Measurements from ENCODE around the gene ZNF609. TPM values are rescaled to one million over a fixed set of nuclear protein-coding genes. Genes with fewer than 3 reads are reported as not detected.

Gene ZNF609
- total RNA-seq, 1 donor from 2014 or later: 41.2 TPM

GRCh38 chr15:64461721-64462162, 1.4 kb downstream of the ZNF609 start:
- TF ChIP-seq, protein P1, sequence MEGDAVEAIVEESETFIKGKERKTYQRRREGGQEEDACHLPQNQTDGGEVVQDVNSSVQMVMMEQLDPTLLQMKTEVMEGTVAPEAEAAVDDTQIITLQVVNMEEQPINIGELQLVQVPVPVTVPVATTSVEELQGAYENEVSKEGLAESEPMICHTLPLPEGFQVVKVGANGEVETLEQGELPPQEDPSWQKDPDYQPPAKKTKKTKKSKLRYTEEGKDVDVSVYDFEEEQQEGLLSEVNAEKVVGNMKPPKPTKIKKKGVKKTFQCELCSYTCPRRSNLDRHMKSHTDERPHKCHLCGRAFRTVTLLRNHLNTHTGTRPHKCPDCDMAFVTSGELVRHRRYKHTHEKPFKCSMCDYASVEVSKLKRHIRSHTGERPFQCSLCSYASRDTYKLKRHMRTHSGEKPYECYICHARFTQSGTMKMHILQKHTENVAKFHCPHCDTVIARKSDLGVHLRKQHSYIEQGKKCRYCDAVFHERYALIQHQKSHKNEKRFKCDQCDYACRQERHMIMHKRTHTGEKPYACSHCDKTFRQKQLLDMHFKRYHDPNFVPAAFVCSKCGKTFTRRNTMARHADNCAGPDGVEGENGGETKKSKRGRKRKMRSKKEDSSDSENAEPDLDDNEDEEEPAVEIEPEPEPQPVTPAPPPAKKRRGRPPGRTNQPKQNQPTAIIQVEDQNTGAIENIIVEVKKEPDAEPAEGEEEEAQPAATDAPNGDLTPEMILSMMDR (IDR thresholded peaks at IDR 0.05; ENCODE audit: unreplicated experiment): no peak
- peak overlapping the region; percentile 97 for H3K4me3 Mint-ChIP-seq (ENCODE audit: unreplicated experiment)
- H3K4me1 Mint-ChIP-seq (ENCODE audit: unreplicated experiment): peaks cover 28% of the 10 kb centered on the region
- H3K36me3 Mint-ChIP-seq (ENCODE audit: low read depth, unreplicated experiment): peaks cover 8% of the 10 kb centered on the region
- H3K27ac Mint-ChIP-seq (ENCODE audit: unreplicated experiment): peak overlapping the region; percentile 92
- peak; percentile 4 for DNase-seq (ENCODE audit: low spot score)
- H3K9me3 Mint-ChIP-seq (ENCODE audit: unreplicated experiment): no peaks in the 10 kb centered on the region
- H3K27me3 Mint-ChIP-seq (ENCODE audit: unreplicated experiment): peaks cover 14% of the 10 kb centered on the region

- H3K9me3 Mint-ChIP-seq (ENCODE audit: unreplicated experiment): no peaks in the 10 kb centered on the region
- no peak overlapping the region for H3K4me3 Mint-ChIP-seq (ENCODE audit: unreplicated experiment)
- H3K27ac Mint-ChIP-seq (ENCODE audit: unreplicated experiment): no peak overlapping the region
Measured at GRCh38 chr15:64462492-64462891, 2.1 kb downstream of the ZNF609 start.

GRCh38 chr15:64464276-64465005, 4.1 kb downstream of the ZNF609 start:
- H3K9me3 Mint-ChIP-seq (ENCODE audit: unreplicated experiment): no peaks in the 10 kb centered on the region
- H3K27ac Mint-ChIP-seq (ENCODE audit: unreplicated experiment): no peak overlapping the region

More at GRCh38 chr15:64462492-64462891, 2.1 kb downstream of the ZNF609 start:
- Mint-ChIP-seq H3K36me3 (ENCODE audit: low read depth, unreplicated experiment) (peaks cover 8% of the 10 kb centered on the region), H3K4me1 (ENCODE audit: unreplicated experiment) (peaks cover 34% of the 10 kb centered on the region), H3K27me3 (ENCODE audit: unreplicated experiment) (peaks cover 14% of the 10 kb centered on the region)
- TF ChIP-seq, protein P1 (IDR thresholded peaks at IDR 0.05; ENCODE audit: unreplicated experiment): no peak
- no peak for DNase-seq (ENCODE audit: low spot score)

DNA sequence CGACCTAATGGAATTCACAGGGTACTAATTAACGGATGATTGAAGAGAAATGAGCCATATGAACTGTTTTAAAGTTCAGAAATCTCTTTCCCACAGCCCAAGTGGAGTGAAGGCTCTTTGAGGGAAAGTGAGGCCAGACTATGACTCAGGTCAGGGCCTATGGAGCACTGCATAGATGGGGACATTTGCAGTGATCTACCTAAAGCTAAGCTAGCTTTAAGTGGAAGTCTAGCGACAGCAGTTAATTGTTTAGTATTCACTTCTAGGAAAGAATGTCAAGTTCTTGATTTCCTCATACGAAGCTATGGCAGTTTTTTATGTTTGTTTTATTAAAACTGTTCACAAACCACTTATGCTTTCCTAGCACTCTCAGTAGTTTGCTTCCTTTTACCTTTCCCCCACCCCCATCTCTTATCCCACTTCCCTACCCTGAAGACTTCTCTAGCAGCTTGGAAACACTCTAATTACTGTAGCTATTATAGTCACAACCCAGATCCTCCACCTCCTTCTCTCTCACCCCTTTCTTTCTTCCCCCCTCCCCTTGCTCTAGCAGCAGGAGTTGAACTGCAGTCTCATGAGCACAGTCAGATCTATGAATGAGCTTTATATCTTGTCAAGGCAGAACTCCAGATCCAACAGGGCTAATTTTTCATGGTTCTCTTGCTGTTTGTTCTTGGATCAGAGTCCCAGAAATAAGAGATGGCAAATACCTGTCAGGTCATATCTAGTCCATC, 6.2 kb downstream of the ZNF609 start:
- Mint-ChIP-seq H3K27ac (ENCODE audit: unreplicated experiment) (no peak overlapping the region), H3K4me1 (ENCODE audit: unreplicated experiment) (peaks cover 24% of the 10 kb centered on the region), H3K36me3 (ENCODE audit: low read depth, unreplicated experiment) (peaks cover 6% of the 10 kb centered on the region), H3K27me3 (ENCODE audit: unreplicated experiment) (peaks cover 3% of the 10 kb centered on the region), H3K9me3 (ENCODE audit: unreplicated experiment) (no peaks in the 10 kb centered on the region), H3K4me3 (ENCODE audit: unreplicated experiment) (no peak overlapping the region)
- no peak for DNase-seq (ENCODE audit: low spot score)
- TF ChIP-seq, protein P1 (IDR thresholded peaks at IDR 0.05; ENCODE audit: unreplicated experiment): no peak

More at GRCh38 chr15:64464276-64465005, 4.1 kb downstream of the ZNF609 start:
- H3K4me1 Mint-ChIP-seq (ENCODE audit: unreplicated experiment): peaks cover 36% of the 10 kb centered on the region
- no peak overlapping the region for H3K4me3 Mint-ChIP-seq (ENCODE audit: unreplicated experiment)
- peaks cover 10% of the 10 kb centered on the region for H3K27me3 Mint-ChIP-seq (ENCODE audit: unreplicated experiment)
- no peak for DNase-seq (ENCODE audit: low spot score)
- TF ChIP-seq, protein P1 (IDR thresholded peaks at IDR 0.05; ENCODE audit: unreplicated experiment): no peak
- peaks cover 13% of the 10 kb centered on the region for H3K36me3 Mint-ChIP-seq (ENCODE audit: low read depth, unreplicated experiment)

DNA sequence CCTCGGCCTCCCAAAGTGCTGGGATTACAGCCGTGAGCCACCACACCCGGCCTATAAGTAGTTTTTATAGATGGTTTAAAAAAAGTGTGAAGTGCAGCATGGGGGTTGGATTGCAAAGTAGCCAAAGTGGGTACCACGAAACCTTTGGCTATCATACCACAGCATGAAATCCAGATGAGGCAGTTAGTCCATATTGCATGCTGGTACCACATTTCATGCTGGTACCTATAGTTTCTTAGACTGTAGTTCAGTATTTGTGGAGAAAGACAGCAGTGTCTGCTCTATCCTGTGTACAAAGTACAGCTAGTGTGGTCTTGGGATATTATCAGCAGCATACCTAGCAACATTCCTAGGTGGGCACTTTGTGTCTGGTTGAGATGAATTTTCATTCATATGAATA, 11.8 kb downstream of the ZNF609 start:
- Mint-ChIP-seq H3K4me3 (ENCODE audit: unreplicated experiment) (no peak overlapping the region), H3K4me1 (ENCODE audit: unreplicated experiment) (peaks cover 6% of the 10 kb centered on the region), H3K9me3 (ENCODE audit: unreplicated experiment) (no peaks in the 10 kb centered on the region), H3K36me3 (ENCODE audit: low read depth, unreplicated experiment) (peaks cover 10% of the 10 kb centered on the region), H3K27me3 (ENCODE audit: unreplicated experiment) (peaks cover 2% of the 10 kb centered on the region), H3K27ac (ENCODE audit: unreplicated experiment) (no peak overlapping the region)
- no peak for DNase-seq (ENCODE audit: low spot score)
- TF ChIP-seq, protein P1 (IDR thresholded peaks at IDR 0.05; ENCODE audit: unreplicated experiment): no peak

Data from endothelial cell (in vitro differentiated cells).